Stomach (tissue), 4 donors: ENCODE data around the gene CRYBB1.

Experiments
- CTCF ChIP-seq, 7 experiments: fragments of 450-650 bp in 4 of 7; fragments of 200-600 bp in 3 of 7; sonication (generic) in 3 of 7; IDR thresholded peaks; one replicate each; pipeline ENCODE4 v1.5.1; 2016 to 2019; ENCODE audit warnings: antibody characterized with exemption in 7 of 7, control low read depth in 2 of 7, mild to moderate bottlenecking in 1 of 7
- EP300 ChIP-seq: sonication (generic); formaldehyde crosslinking; IDR thresholded peaks from one replicate; pipeline ENCODE4 v1.6.1; 2017; ENCODE audit warnings: antibody characterized with exemption
- POLR2AphosphoS5 ChIP-seq, 3 donors: sonication (generic); formaldehyde crosslinking; IDR thresholded peaks; one replicate each; pipeline ENCODE4 v1.6.1; 2016; ENCODE audit warnings: antibody characterized with exemption in 3 of 3

GRCh38 chr22:26592421-26592891, 25.4 kb downstream of the CRYBB1 start:
- no peak for TF ChIP-seq CTCF (IDR thresholded peaks at IDR 0.05)
- no peak for TF ChIP-seq POLR2AphosphoS5 (IDR thresholded peaks at IDR 0.05)
- TF ChIP-seq EP300: no peak
